HUES6 (cell line): ENCODE data around the gene SLC26A11.
"Not testable (repeated sequence)": the region's sequence is repeated elsewhere in the genome, so short reads cannot be mapped to it uniquely, and the experiment has no call there.

Source experiments
- H3K27ac ChIP-seq: 2 replicates; pipeline ENCODE4 v1.7.0; 2013; ENCODE audit warnings: low read depth, mild to moderate bottlenecking, low read length, inconsistent platforms
- H3K27me3 ChIP-seq: 2 replicates; pipeline ENCODE4 v1.6.1; 2013; ENCODE audit warnings: low read length; ENCODE audit not compliant: control insufficient read depth, insufficient read depth
- H3K36me3 ChIP-seq: 2 replicates; pipeline ENCODE4 v1.6.1; 2013; ENCODE audit warnings: low read length; ENCODE audit not compliant: control insufficient read depth, insufficient read depth
- H3K4me1 ChIP-seq: 2 replicates; pipeline ENCODE4 v1.6.1; 2013; ENCODE audit warnings: low read length; ENCODE audit not compliant: control insufficient read depth, insufficient read depth
- H3K4me3 ChIP-seq: 2 replicates; pipeline ENCODE4 v1.5.1; 2013; ENCODE audit warnings: low read depth, low read length
- H3K9ac ChIP-seq: one replicate; pipeline ENCODE4 v1.6.1; 2013; ENCODE audit warnings: mild to moderate bottlenecking, low read length
- H3K9me3 ChIP-seq: 2 replicates; pipeline ENCODE4 v1.6.1; 2013; ENCODE audit warnings: low read depth, low read length; ENCODE audit not compliant: control insufficient read depth, insufficient read depth

SLC26A11 gene

GRCh38 chr17:80195671-80196529, 24.3 kb upstream of the SLC26A11 start:
- no peaks in the 10 kb centered on the region for H3K36me3 ChIP-seq
- H3K27ac ChIP-seq = no peak overlapping the region
- peaks cover 2% of the 10 kb centered on the region; the same call in 1 of the 2 replicates for H3K9me3 ChIP-seq
- no peak overlapping the region for H3K9ac ChIP-seq
- H3K27me3 ChIP-seq = no peaks in the 10 kb centered on the region
- H3K4me3 ChIP-seq = no peak overlapping the region
- H3K4me1 ChIP-seq = 0 out of 2 replicates have a peak, but pooled peaks cover 12% of the 10 kb centered on the region

GRCh38 chr17:80196652-80197051, 23.6 kb upstream of the SLC26A11 start:
- 0 out of 2 replicates have a peak, but pooled peaks cover 12% of the 10 kb centered on the region for H3K4me1 ChIP-seq
- H3K9me3 ChIP-seq = peaks cover 2% of the 10 kb centered on the region; the same call in 1 of the 2 replicates
- no peak overlapping the region for H3K4me3 ChIP-seq
- no peak overlapping the region for H3K9ac ChIP-seq
- no peaks in the 10 kb centered on the region for H3K27me3 ChIP-seq
- no peak overlapping the region for H3K27ac ChIP-seq
- no peaks in the 10 kb centered on the region for H3K36me3 ChIP-seq

- Histone ChIP-seq H3K36me3 (no peaks in the 10 kb centered on the region), H3K4me3 (no peak overlapping the region), H3K9me3 (peaks cover 2% of the 10 kb centered on the region; the same call in 1 of the 2 replicates), H3K27ac (no peak overlapping the region), H3K4me1 (0 out of 2 replicates have a peak, but pooled peaks cover 12% of the 10 kb centered on the region), H3K9ac (no peak overlapping the region), H3K27me3 (no peaks in the 10 kb centered on the region)
Observed at GRCh38 chr17:80198144-80198661, 22.0 kb upstream of the SLC26A11 start.

GRCh38 chr17:80199295-80199694, 20.9 kb upstream of the SLC26A11 start:
- H3K9me3 ChIP-seq = not testable (repeated sequence)

DNA sequence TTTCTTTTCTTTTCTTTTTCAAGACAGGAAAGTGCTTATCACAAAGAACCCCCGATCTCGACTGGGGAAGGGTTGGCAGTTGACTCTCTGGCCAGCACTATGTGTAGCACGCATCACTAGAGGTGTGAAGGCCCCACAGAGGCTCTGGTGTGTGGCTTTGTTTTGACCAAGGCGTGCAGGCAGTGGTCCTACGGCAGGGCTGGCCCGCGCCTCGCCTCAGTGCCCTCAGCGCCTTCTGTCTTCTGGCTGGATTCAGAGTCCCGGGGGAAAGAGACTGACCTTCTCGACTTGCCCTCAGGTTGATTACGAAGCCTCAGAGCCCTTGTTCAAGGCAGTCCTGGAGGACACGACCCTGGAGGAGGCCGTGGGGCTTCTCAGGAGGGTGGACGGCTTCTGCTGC, 18.8 kb upstream of the SLC26A11 start:
- H3K9ac ChIP-seq = no peak overlapping the region
- H3K27ac ChIP-seq = no peak overlapping the region
- H3K4me1 ChIP-seq = peaks cover 16% of the 10 kb centered on the region; the same call in 1 of the 2 replicates
- no peaks in the 10 kb centered on the region for H3K36me3 ChIP-seq
- H3K9me3 ChIP-seq = peaks cover 2% of the 10 kb centered on the region; the same call in 1 of the 2 replicates
- no peak overlapping the region for H3K4me3 ChIP-seq
- H3K27me3 ChIP-seq = no peaks in the 10 kb centered on the region

More at GRCh38 chr17:80199295-80199694, 20.9 kb upstream of the SLC26A11 start:
- not testable (repeated sequence) for H3K36me3 ChIP-seq, H3K4me3 ChIP-seq, H3K27me3 ChIP-seq, H3K27ac ChIP-seq, H3K9ac ChIP-seq
- peaks cover 16% of the 10 kb centered on the region; the same call in 1 of the 2 replicates for H3K4me1 ChIP-seq

DNA sequence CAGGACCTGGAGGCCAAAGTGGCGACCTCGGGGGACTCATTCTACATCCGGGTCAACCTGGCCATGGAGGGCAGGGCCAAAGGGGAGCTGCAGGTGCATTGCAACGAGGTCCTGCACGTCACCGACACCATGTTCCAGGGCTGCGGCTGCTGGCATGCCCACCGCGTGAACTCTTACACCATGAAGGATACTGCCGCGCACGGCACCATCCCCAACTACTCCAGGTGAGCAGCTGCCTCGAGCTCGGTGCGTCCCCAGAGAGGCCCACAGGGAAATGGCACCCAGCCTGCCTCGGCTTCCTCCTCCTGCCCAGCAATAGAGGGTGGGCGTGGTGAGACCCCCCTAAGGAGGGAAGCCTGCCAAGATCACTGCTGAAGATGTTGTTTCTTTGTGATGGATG, 18.0 kb upstream of the SLC26A11 start:
- Histone ChIP-seq H3K4me1 (peaks cover 16% of the 10 kb centered on the region; the same call in 1 of the 2 replicates), H3K4me3 (no peak overlapping the region), H3K36me3 (no peaks in the 10 kb centered on the region), H3K27me3 (no peaks in the 10 kb centered on the region), H3K27ac (no peak overlapping the region), H3K9ac (no peak overlapping the region), H3K9me3 (peaks cover 2% of the 10 kb centered on the region; the same call in 1 of the 2 replicates)

- Histone ChIP-seq H3K9me3 (peaks cover 2% of the 10 kb centered on the region; the same call in 1 of the 2 replicates), H3K36me3 (peaks cover 4% of the 10 kb centered on the region; the same call in 1 of the 2 replicates), H3K4me1 (peaks cover 5% of the 10 kb centered on the region; the same call in 1 of the 2 replicates), H3K27me3 (no peaks in the 10 kb centered on the region), H3K4me3 (no peak overlapping the region), H3K27ac (no peak overlapping the region), H3K9ac (no peak overlapping the region)
Observed at GRCh38 chr17:80203471-80203963, 16.7 kb upstream of the SLC26A11 start.

GRCh38 chr17:80204626-80205468, 15.4 kb upstream of the SLC26A11 start:
- no peaks in the 10 kb centered on the region for H3K27me3 ChIP-seq
- peaks cover 2% of the 10 kb centered on the region; the same call in 1 of the 2 replicates for H3K9me3 ChIP-seq
- H3K27ac ChIP-seq = no peak overlapping the region
- H3K4me1 ChIP-seq = peaks cover 4% of the 10 kb centered on the region; the same call in 1 of the 2 replicates
- no peak overlapping the region for H3K4me3 ChIP-seq
- peaks cover 12% of the 10 kb centered on the region for H3K36me3 ChIP-seq
- H3K9ac ChIP-seq = no peak overlapping the region

GRCh38 chr17:80205811-80206210, 14.4 kb upstream of the SLC26A11 start:
- Histone ChIP-seq H3K9me3 (peaks cover under 1% of the 10 kb centered on the region; the same call in 1 of the 2 replicates), H3K27me3 (no peaks in the 10 kb centered on the region), H3K9ac (no peak overlapping the region), H3K4me3 (no peak overlapping the region), H3K27ac (no peak overlapping the region), H3K4me1 (peaks cover 4% of the 10 kb centered on the region; the same call in 1 of the 2 replicates), H3K36me3 (peaks cover 22% of the 10 kb centered on the region)

- H3K4me3 ChIP-seq = no peak overlapping the region
- H3K27me3 ChIP-seq = no peaks in the 10 kb centered on the region
- peaks cover 42% of the 10 kb centered on the region for H3K36me3 ChIP-seq
- no peak overlapping the region for H3K9ac ChIP-seq
- H3K9me3 ChIP-seq = no peaks in the 10 kb centered on the region
- no peak overlapping the region for H3K27ac ChIP-seq
- peaks cover 4% of the 10 kb centered on the region; the same call in 1 of the 2 replicates for H3K4me1 ChIP-seq
Observed at GRCh38 chr17:80208050-80208449, 12.2 kb upstream of the SLC26A11 start.
